PFSK-1 (cell line): ENCODE data around the gene TTLL11.
A peak's percentile ranks its signal among the peaks of the same experiment; 100 is the strongest.

Experiments
- FOXP2 ChIP-seq: optimal IDR thresholded peaks from 2 replicates; pipeline ENCODE3; 2011; ENCODE audit warnings: borderline replicate concordance, control low read depth, inconsistent platforms; ENCODE audit not compliant: insufficient read depth; ENCODE audit errors: extremely low read length, extremely low read depth
- POLR2AphosphoS5 ChIP-seq: IDR thresholded peaks from 2 replicates; pipeline ENCODE4 v1.6.1; 2012; ENCODE audit warnings: low read depth, mild to moderate bottlenecking, control low read depth, low read length, moderate library complexity
- REST ChIP-seq, 2 experiments: IDR thresholded peaks; 2 replicates each; pipeline versions ENCODE4 v1.6.1 to v1.8.0; 2011 to 2012; ENCODE audit warnings: low read depth in 2 of 2, low read length in 2 of 2, control low read depth in 1 of 2, inconsistent platforms in 1 of 2, mild to moderate bottlenecking in 1 of 2, moderate library complexity in 1 of 2; ENCODE audit not compliant: insufficient read depth in 1 of 2
- SIN3A ChIP-seq: IDR thresholded peaks from 2 replicates; pipeline ENCODE4 v1.6.1; 2012; ENCODE audit warnings: mild to moderate bottlenecking, low read length, moderate library complexity, borderline replicate concordance; ENCODE audit not compliant: insufficient read depth
- TAF1 ChIP-seq: IDR thresholded peaks from 2 replicates; pipeline ENCODE4 v1.6.1; 2012; ENCODE audit warnings: low read length, control low read depth, borderline replicate concordance; ENCODE audit not compliant: insufficient read depth

TTLL11 gene

GRCh38 chr9:122099271-122099869 is 6.3 kb upstream of the TTLL11 start:
- TF ChIP-seq REST (IDR thresholded peaks at IDR 0.05; ENCODE audit: insufficient read depth in 1 of 2, low read depth in 2 of 2, low read length in 2 of 2) = no peak
- no peak for TF ChIP-seq SIN3A
- no peak for TF ChIP-seq FOXP2
- no peak for TF ChIP-seq POLR2AphosphoS5
- no peak for TF ChIP-seq TAF1

- TF ChIP-seq TAF1 = no peak
- TF ChIP-seq SIN3A = no peak
Measured at GRCh38 chr9:122097679-122098315, 4.7 kb upstream of the TTLL11 start.

GRCh38 chr9:122096620-122097415 is 3.7 kb upstream of the TTLL11 start:
- TF ChIP-seq SIN3A = no peak
- TF ChIP-seq REST (IDR thresholded peaks at IDR 0.05; ENCODE audit: insufficient read depth in 1 of 2, low read depth in 2 of 2, low read length in 2 of 2) = no peak
- TF ChIP-seq FOXP2 = no peak
- TF ChIP-seq TAF1 = no peak
- no peak for TF ChIP-seq POLR2AphosphoS5

GRCh38 chr9:122095010-122095767 is 2.1 kb upstream of the TTLL11 start:
- TF ChIP-seq FOXP2 (no peak), POLR2AphosphoS5 (no peak), REST (IDR thresholded peaks at IDR 0.05; ENCODE audit: insufficient read depth in 1 of 2, low read depth in 2 of 2, low read length in 2 of 2) (peak; percentile 82 to 92)

GRCh38 chr9:122091682-122092592 is 1.2 kb downstream of the TTLL11 start:
- no peak for TF ChIP-seq TAF1
- no peak for TF ChIP-seq REST (IDR thresholded peaks at IDR 0.05; ENCODE audit: insufficient read depth in 1 of 2, low read depth in 2 of 2, low read length in 2 of 2)
- TF ChIP-seq FOXP2 = no peak
- TF ChIP-seq SIN3A = no peak
- no peak for TF ChIP-seq POLR2AphosphoS5
